Measurements from ENCODE around the gene BNIP5. TPM values are rescaled to one million over a fixed set of nuclear protein-coding genes. Genes with fewer than 3 reads are reported as not detected.

The BNIP5 gene
- total RNA-seq, 2 experiments from 2014 or later: not detected

- CTCF ChIA-PET: interaction anchor here (0.8 kb wide), 1 partner anchor 11 kb away, joined by 3 read pairs; no protein-coding TSS in a partner anchor
- Mint-ChIP-seq H3K9me3 (no peaks in the 10 kb centered on the region), H3K27me3 (peaks cover 35% of the 10 kb centered on the region), H3K4me3 (no peak overlapping the region), H3K36me3 (ENCODE audit: low read depth) (no peaks in the 10 kb centered on the region), H3K4me1 (ENCODE audit: low read depth) (peaks cover 5% of the 10 kb centered on the region), H3K27ac (no peak overlapping the region)
- no peak overlapping the region for H3K27ac ChIP-seq (ENCODE audit: low read depth in 1 of 2, low read length in 2 of 2)
- DNase-seq: no peak
- peaks cover 2 to 13% of the 10 kb centered on the region in 2 experiments for H3K27me3 ChIP-seq (ENCODE audit: control insufficient read depth in 1 of 2, insufficient read depth in 2 of 2, low read length in 2 of 2)
- ATAC-seq (ENCODE audit: poor library complexity): no peak
- peaks cover 11% of the 10 kb centered on the region for H3K4me1 ChIP-seq (ENCODE audit: insufficient read depth, low read length)
- H3K36me3 ChIP-seq (ENCODE audit: insufficient read depth, low read length): no peaks in the 10 kb centered on the region
- intact Hi-C loops (cut with DNase I, micrococcal nuclease): no loop called here
- TF ChIP-seq, protein P1, sequence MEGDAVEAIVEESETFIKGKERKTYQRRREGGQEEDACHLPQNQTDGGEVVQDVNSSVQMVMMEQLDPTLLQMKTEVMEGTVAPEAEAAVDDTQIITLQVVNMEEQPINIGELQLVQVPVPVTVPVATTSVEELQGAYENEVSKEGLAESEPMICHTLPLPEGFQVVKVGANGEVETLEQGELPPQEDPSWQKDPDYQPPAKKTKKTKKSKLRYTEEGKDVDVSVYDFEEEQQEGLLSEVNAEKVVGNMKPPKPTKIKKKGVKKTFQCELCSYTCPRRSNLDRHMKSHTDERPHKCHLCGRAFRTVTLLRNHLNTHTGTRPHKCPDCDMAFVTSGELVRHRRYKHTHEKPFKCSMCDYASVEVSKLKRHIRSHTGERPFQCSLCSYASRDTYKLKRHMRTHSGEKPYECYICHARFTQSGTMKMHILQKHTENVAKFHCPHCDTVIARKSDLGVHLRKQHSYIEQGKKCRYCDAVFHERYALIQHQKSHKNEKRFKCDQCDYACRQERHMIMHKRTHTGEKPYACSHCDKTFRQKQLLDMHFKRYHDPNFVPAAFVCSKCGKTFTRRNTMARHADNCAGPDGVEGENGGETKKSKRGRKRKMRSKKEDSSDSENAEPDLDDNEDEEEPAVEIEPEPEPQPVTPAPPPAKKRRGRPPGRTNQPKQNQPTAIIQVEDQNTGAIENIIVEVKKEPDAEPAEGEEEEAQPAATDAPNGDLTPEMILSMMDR (IDR thresholded peaks at IDR 0.05): no peak
- POLR2A ChIA-PET: no interaction called here
- H3K4me3 ChIP-seq (ENCODE audit: low read length): no peak overlapping the region
- no peaks in the 10 kb centered on the region for H3K9me3 ChIP-seq (ENCODE audit: control insufficient read depth in 1 of 2, insufficient read depth in 1 of 2, low read length in 2 of 2)
These were observed 2.6 kb downstream of the BNIP5 start for GRCh38 chr6:36333931-36334725.

DNA sequence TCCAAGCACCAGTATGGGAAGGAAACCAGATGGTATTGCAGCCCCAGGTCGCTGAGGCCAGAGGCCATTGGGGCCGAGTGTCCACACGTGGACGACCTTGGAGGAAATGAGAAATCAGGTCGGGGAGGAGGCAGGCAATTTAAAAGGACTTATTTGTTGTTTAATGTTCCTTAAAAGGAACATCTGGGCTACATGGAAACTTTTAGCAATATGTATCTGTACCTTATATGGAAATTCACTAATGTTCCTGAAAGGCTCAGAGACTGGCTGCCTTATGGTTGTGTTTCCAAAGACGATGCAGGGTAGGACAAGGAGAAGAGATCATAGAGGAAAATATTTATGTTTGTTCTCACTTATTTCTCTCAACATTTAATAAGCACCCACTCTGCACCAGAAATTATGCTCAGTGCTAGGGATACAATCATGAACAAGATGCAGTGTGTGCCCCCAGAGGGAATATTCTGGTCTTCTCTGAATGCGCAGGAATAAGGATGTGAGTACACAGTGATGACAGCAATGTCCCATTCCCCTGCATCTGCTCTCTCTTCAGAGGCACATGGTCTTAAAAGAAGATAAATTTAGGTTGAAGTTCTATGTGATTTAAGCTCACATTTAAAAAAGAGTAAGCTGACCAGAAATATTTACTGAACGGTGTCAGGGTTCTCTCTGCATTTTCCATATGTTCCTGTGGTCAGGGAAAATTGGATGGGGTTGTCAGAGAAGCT lies 3.4 kb downstream of the BNIP5 start:
- intact Hi-C loops (cut with DNase I, micrococcal nuclease): no loop called here
- ATAC-seq (ENCODE audit: poor library complexity): no peak

DNA sequence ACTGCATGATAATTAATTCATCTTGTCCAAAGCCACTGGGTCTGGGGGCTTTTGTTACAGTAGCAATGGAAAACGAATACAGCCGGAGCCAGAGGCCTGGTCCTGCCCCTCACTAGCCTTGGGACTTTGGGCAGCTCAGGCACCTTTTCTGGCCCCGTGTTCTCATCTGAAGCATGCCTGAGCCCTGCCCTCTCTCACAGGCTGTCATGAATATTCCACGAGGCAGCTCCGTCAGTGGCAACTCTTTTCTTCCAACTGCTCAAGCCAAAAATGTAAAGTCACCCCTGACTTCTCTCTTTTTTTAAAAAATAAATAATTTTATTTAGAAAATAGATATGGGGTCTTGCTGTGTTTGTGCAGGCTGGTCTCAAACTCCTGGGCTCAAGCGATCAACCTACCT lies 5.3 kb downstream of the BNIP5 start:
- DNase-seq (no peak), ATAC-seq (ENCODE audit: poor library complexity) (no peak)
- Histone ChIP-seq H3K27me3 (ENCODE audit: control insufficient read depth in 1 of 2, insufficient read depth in 2 of 2, low read length in 2 of 2) (peaks cover 2 to 13% of the 10 kb centered on the region in 2 experiments), H3K4me3 (ENCODE audit: low read length) (no peak overlapping the region), H3K36me3 (ENCODE audit: insufficient read depth, low read length) (no peaks in the 10 kb centered on the region), H3K4me1 (ENCODE audit: insufficient read depth, low read length) (peaks cover 2% of the 10 kb centered on the region), H3K9me3 (ENCODE audit: control insufficient read depth in 1 of 2, insufficient read depth in 1 of 2, low read length in 2 of 2) (no peaks in the 10 kb centered on the region), H3K27ac (ENCODE audit: low read depth in 1 of 2, low read length in 2 of 2) (no peak overlapping the region)
- no peaks in the 10 kb centered on the region for H3K4me1 Mint-ChIP-seq (ENCODE audit: low read depth)
- H3K27me3 Mint-ChIP-seq: peaks cover 35% of the 10 kb centered on the region
- H3K9me3 Mint-ChIP-seq: no peaks in the 10 kb centered on the region
- no peak overlapping the region for H3K27ac Mint-ChIP-seq
- CTCF ChIA-PET: interaction anchor here (1.3 to 2.2 kb wide), 2 partner anchors 10 to 29 kb away, joined by 5 to 7 read pairs; no protein-coding TSS in a partner anchor
- intact Hi-C loops (cut with DNase I, micrococcal nuclease): no loop called here
- no peaks in the 10 kb centered on the region for H3K36me3 Mint-ChIP-seq (ENCODE audit: low read depth)
- TF ChIP-seq, protein P1 (IDR thresholded peaks at IDR 0.05): no peak
- POLR2A ChIA-PET: no interaction called here
- H3K4me3 Mint-ChIP-seq: no peak overlapping the region

More for the DNA sequence above, 3.4 kb downstream of the BNIP5 start:
- no peaks in the 10 kb centered on the region for H3K9me3 ChIP-seq (ENCODE audit: control insufficient read depth in 1 of 2, insufficient read depth in 1 of 2, low read length in 2 of 2)
- H3K36me3 Mint-ChIP-seq (ENCODE audit: low read depth): no peaks in the 10 kb centered on the region
- CTCF ChIA-PET: interaction anchor here (0.8 kb wide), 1 partner anchor 12 kb away, joined by 3 read pairs; no protein-coding TSS in a partner anchor
- TF ChIP-seq, protein P1 (IDR thresholded peaks at IDR 0.05): no peak
- no peaks in the 10 kb centered on the region for H3K36me3 ChIP-seq (ENCODE audit: insufficient read depth, low read length)
- POLR2A ChIA-PET: no interaction called here
- DNase-seq: no peak
- no peak overlapping the region for H3K4me3 Mint-ChIP-seq
- H3K27ac ChIP-seq (ENCODE audit: low read depth in 1 of 2, low read length in 2 of 2): no peak overlapping the region
- peaks cover 5% of the 10 kb centered on the region for H3K4me1 Mint-ChIP-seq (ENCODE audit: low read depth)
- peaks cover 35% of the 10 kb centered on the region for H3K27me3 Mint-ChIP-seq
- peaks cover 11% of the 10 kb centered on the region for H3K4me1 ChIP-seq (ENCODE audit: insufficient read depth, low read length)
- peaks cover 2 to 13% of the 10 kb centered on the region in 2 experiments for H3K27me3 ChIP-seq (ENCODE audit: control insufficient read depth in 1 of 2, insufficient read depth in 2 of 2, low read length in 2 of 2)
- no peak overlapping the region for H3K4me3 ChIP-seq (ENCODE audit: low read length)
- no peaks in the 10 kb centered on the region for H3K9me3 Mint-ChIP-seq
- H3K27ac Mint-ChIP-seq: no peak overlapping the region
